NCI-H2196 treated with DMSO at 0.1 percent for 48 hours (cell line): ENCODE measurements around the gene WNT9B.

Source experiments
- DNase-seq: peaks from one replicate; lab custom pipeline; 2025; ENCODE audit not compliant: unreplicated experiment; lab: John Stamatoyannopoulos, UW

Gene WNT9B

DNA sequence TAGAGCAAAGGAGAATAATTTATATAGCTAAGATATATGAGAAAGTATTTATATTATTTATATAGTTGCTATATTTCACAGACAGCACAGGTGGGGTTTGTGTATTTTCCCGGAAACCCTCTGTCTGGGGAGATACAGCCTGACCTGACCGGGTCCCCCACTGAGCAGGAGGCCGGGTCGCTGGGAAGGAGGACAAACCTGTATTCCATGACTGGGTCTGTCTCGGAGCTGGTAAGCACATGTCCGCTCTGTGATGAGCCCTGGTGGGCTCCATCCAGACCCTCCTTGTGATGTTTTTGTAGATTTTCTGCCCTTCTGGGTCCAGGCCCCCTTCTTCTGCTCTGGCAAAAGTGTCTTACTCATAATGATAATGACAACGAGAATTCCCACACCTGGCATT lies 27.7 kb downstream of the WNT9B start:
- DNase-seq: no peak

- DNase-seq: no peak
Measured at GRCh38 chr17:46881015-46881414, 29.6 kb downstream of the WNT9B start.

DNA sequence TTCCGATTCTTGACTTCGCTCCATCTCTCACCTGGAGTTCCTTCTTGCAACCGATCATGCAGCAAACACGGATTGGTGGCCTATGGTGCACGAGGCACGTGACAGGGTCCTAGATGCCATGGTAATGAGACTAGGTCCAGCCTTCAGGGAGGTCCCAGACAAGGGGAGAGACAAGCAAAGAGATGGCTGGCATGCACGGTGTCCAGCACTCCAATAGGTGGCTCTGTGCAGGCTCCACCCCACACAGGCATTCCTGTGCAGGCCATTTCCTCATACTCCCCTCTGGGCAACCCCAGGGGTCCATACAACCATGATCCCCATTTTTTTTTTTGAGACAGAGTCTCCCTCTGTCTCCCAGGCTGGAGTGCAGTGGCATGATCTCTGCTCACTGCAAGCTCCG lies 31.3 kb downstream of the WNT9B start:
- no peak for DNase-seq

- DNase-seq: no peak
Measured at GRCh38 chr17:46883871-46884520, 32.6 kb downstream of the WNT9B start.

- DNase-seq: no peak
Measured at GRCh38 chr17:46884552-46884951, 33.2 kb downstream of the WNT9B start.

GRCh38 chr17:46885415-46886309 lies 34.3 kb downstream of the WNT9B start:
- no peak for DNase-seq

GRCh38 chr17:46886310-46886663 lies 34.9 kb downstream of the WNT9B start:
- DNase-seq: no peak

GRCh38 chr17:46887717-46888116 lies 36.3 kb downstream of the WNT9B start:
- no peak for DNase-seq

DNA sequence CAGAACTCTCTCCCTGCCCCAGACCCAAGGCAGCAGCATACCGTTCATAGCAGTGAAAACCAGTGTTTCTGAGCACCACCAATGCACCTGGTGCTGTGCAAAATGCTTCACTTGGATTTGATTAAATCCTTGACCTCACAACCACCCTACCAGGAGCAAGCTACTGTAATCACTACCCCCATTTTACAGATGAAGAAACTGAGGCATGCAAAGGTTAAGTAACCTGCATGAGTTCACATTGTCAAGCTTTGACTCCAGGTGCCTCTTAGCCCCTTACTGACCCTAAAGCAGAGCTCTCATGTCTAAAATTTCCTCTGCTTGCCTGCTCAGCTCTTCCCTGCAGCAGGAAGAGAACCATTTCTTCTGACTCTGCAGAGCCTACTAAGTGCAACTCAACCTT lies 37.3 kb downstream of the WNT9B start:
- DNase-seq: no peak

GRCh38 chr17:46889519-46889918 lies 38.1 kb downstream of the WNT9B start:
- DNase-seq: no peak

DNA sequence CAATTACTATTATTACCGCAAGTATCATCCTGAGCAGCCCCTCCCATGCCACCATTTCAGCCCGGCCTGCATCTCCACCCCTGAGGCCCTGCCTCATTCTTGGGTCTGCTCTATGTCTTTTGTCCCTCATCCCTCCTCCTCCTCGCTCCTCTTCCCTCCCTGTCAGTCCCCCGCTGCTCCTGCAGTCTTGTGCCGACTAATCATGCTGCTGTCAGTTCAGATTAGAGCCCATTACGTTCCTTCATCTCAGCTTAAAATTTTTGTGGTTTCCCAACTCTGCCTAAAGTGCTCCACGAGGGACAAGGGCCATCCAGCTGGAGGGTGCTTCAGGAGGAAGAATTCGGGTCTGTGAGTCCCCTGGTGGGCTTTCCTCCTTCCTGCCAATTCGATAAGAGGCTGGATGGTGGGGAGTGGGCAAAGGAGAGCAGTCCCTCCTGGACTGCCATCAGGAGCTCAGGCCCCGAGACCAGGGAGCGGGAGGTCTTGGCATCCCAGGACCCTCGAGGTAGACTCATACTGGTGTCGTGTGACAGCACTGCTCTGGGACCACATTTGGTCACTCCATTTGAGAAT lies 38.7 kb downstream of the WNT9B start:
- no peak for DNase-seq

GRCh38 chr17:46890638-46891037 lies 39.3 kb downstream of the WNT9B start:
- no peak for DNase-seq

GRCh38 chr17:46892192-46892703 lies 40.9 kb downstream of the WNT9B start:
- no peak for DNase-seq

DNA sequence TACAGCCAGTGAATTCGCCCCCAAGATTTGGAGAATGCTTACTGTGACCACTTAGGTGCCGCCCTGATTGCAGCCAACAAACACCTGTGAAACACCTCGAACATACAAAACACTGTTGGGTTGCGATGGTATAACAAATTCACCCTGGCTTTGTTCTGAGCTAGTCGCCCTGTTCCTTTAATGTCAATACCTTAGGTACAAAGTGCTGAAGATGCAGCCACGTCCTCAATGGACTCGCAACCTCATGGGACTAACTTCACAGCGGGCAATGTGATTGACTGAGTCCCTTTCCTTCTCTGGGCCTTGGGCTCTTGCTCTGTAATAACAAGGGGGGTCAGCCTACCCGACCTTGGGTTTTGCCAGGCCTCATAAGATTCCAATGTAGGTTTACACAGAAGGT lies 42.6 kb downstream of the WNT9B start:
- no peak for DNase-seq

- no peak for DNase-seq
Measured at GRCh38 chr17:46894476-46895151, 43.2 kb downstream of the WNT9B start.

DNA sequence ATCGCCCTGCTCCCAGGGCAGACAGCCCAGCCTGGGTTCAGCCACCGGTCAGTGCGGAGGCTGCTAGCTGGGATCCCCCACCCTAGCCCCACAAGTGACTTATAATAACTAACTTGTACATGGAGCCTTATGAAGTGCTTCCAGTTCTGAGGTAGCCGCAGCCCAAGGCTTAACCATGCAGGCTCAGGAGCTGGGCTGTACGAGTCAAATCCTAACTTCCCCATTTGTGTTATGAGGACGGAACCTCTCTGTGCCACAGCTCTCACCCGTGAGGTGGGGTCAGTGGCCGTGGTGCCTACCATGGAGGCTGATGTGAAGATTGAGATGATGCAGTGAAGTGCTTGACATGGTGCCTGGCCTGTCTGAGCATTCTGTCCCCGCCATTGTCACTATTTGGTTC lies 43.8 kb downstream of the WNT9B start:
- DNase-seq: no peak

DNA sequence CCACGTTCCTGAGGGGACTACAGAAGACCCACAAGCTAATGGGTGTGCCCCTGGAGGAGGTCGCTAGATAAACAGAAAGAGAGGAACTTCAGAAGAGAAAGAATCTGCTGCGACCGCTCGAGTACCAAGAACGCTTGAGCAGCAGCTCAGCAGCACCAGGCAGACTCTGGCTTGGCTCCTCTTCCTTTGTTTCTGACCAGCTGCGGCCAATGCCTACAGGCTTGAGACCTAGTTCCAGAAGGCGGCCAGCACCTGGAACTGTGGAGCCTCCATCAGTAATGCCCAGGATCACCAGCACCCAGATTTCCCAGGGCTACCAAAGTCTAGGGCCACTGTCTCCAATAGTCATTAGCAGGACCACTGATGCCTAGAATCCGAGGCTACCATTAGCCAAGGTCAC lies 45.6 kb downstream of the WNT9B start:
- DNase-seq: no peak

DNA sequence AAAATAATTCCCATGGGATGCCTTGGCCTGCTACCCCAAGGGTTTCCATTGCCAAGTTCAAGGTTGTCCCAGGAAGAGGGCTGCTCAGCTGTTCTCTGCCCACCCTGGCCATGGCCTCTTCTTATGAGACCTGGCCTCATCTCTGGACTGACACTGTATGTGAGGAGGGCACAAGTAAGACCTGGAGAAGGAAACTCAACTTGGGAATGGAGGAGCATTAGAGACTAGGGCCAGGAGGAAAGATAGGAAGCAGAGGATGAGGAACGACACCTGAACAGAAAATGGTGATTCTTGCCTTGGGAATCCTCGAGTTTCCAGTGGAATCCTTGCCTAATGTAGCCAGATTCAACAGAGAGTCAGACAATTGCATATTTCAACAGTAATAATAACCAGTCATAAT lies 47.0 kb downstream of the WNT9B start:
- DNase-seq: no peak

DNA sequence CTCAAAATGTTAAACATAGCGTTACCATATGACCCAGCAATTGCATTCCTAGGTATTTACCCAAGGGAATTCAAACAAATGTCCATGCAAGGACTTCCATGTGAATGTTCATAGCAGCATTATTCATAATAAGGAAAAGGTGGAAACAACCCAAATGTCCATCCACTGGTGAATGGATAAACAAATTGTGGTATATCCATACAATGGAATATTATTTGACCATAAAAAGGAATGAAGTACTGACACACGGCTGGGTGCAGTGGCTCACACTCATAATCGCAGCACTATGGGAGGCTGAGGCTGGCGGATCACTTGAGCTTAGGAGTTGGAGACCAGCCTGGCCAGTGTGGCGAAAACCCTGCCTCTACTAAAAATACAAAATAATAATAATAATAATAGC lies 47.5 kb downstream of the WNT9B start:
- DNase-seq: no peak

- no peak for DNase-seq
Measured at GRCh38 chr17:46901291-46901690, 49.9 kb downstream of the WNT9B start.
